Measurements from ENCODE around the gene DGKH.

Gene DGKH

DNA sequence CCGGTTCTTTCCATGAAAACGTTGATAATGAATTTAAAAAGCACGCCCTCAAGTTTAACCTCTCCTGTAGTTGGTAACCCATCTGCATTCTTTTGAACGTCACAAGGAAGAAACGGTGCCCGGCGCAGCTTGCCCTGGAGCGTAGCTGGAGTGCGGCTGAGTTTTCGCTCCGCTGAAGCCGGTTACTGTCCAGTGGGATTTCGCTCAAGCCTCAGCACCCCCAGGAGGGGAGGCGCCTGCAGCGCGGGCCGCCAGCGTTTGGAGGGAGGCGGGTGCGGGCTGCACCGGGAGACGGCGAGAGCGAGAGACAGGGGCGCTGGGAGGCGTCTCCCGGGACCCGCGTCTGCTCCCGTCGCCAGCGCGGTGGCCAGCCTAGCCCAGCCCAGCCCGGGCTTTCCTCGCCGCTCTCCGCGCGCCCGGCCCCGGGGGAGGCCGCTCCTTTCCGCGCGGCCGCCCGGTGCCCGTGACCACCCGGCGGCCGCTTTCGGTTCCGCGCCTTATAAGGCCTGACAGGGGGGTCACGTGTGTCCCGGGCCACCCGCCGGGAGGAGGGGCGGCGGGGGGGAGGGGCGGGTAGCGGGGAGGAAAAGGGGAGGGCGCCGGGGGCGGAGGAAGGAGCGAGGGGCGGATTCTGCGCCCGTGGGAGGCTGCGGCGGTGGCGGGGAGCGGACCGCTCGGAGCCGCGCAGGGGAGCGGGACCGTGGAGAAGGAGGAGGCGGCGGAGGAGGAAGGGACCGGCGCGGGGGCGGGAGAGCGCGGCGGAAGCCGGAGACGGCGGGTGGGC lies 8.3 kb upstream of the DGKH start:
- in situ Hi-C loops (cut with HindIII; ENCODE audit: low sequenced_read_pairs), result loop anchor here (25.0 kb wide), 1 partner anchor 378 kb away; no protein-coding TSS in a partner anchor

DNA sequence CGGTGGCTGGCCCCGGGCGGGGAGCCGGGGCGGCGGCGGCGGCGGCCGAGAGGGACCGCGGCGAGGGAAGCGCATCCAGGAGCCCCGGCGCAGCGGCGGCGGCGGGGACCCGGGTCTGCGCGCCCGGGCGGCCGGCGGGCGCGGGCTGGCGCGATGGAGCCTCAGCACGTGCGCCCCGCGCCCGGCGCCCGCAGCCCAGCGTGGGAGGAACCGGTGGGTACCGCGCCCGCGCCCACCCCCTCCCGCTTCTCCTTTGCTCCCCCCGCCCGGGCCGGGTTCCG lies 7.8 kb upstream of the DGKH start:
- in situ Hi-C loops (cut with HindIII; ENCODE audit: low sequenced_read_pairs), result loop anchor here (25.0 kb wide), 1 partner anchor 378 kb away; no protein-coding TSS in a partner anchor

DNA sequence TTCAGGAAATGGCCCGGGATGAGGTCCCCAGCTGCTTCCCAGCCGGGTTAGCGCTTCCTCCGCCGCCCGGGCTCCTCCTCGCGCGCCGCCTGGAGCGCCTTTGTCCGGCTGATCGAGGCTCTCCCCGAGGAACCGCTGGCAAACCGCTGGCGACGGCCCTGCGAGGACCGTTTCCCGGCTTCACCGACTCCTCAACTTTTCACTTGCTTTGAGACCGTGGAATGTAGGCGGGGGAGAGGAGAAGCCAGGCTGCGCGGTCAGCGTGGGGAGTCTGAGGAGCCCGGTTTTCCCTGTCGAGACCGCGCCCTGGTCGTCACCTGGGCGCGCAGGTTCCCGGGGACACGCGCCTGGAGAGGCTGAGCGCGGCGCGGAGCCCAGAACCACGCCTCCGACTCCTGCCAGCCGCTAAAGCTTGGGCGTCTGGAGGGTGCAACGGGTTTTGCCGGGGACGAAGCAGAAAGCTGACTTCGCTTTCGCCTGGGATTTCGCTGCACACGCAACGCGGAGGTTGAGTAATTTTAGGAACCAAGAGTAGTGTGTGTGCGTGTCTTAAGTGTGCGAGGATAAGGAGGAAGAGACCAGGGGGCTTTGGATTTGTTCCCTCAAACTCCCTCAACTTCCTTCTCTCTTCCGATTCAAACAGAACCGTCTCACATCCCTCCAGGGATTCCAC lies 7.3 kb upstream of the DGKH start:
- in situ Hi-C loops (cut with HindIII; ENCODE audit: low sequenced_read_pairs), result loop anchor here (25.0 kb wide), 1 partner anchor 379 kb away; no protein-coding TSS in a partner anchor

DNA sequence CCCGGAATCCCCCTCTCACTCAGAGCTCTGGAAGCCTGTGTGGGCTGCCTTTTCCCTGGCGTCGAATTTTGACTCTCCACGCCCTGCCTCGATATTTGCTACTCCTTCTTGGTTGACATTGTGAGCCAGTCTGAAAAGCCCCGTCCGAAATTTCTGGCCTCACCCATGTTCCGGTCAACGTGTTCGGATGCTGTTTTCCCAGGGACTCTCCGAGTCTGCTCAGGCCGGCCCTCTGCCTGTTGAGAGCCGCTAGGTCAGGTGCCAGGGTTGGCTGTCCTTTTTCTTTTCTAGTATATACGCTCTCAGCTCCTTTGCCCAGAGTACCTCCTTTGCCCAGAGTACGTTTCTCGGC lies 6.8 kb upstream of the DGKH start:
- in situ Hi-C loops (cut with HindIII; ENCODE audit: low sequenced_read_pairs), result loop anchor here (25.0 kb wide), 1 partner anchor 379 kb away; no protein-coding TSS in a partner anchor

DNA sequence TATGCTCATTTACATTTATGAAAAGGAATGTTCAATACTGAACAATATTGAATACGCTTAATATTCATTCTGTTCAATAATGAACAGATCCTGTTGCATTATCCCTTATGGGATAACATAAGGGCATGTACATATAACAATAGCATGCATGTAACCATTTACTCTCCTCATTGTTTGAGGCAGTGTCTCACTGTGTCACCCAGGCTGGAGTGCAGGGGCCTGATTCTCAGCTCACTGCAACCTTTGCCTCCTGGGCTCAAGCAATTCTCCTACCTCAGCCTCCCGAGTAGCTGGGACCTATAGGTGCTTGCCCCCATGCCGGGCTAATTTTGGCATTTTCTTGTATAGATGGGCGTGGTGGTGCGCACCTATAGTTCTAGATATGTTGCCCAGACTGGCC lies 4.8 kb upstream of the DGKH start:
- in situ Hi-C loops (cut with HindIII; ENCODE audit: low sequenced_read_pairs), result loop anchor here (25.0 kb wide), 1 partner anchor 381 kb away; no protein-coding TSS in a partner anchor

DNA sequence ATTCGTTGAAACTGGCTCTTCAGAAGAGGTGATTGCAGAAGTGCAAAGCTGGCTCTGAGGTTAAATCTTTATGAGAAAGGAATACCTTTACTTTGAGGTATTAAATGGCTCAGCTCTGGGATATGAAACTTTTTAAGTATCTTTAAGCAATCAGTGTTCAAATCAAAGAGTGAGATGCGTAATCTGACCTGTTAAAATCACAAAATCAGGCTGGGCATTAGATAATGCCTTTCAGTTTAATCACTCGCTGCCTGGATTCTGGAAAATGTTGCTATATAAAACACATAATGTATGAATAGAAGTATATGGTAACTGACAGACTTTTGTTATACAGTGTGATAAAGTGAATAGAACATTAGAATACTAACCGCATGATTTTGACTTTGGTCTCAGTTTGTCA lies 2.0 kb upstream of the DGKH start:
- in situ Hi-C loops (cut with HindIII; ENCODE audit: low sequenced_read_pairs), result loop anchor here (25.0 kb wide), 1 partner anchor 384 kb away; no protein-coding TSS in a partner anchor

DNA sequence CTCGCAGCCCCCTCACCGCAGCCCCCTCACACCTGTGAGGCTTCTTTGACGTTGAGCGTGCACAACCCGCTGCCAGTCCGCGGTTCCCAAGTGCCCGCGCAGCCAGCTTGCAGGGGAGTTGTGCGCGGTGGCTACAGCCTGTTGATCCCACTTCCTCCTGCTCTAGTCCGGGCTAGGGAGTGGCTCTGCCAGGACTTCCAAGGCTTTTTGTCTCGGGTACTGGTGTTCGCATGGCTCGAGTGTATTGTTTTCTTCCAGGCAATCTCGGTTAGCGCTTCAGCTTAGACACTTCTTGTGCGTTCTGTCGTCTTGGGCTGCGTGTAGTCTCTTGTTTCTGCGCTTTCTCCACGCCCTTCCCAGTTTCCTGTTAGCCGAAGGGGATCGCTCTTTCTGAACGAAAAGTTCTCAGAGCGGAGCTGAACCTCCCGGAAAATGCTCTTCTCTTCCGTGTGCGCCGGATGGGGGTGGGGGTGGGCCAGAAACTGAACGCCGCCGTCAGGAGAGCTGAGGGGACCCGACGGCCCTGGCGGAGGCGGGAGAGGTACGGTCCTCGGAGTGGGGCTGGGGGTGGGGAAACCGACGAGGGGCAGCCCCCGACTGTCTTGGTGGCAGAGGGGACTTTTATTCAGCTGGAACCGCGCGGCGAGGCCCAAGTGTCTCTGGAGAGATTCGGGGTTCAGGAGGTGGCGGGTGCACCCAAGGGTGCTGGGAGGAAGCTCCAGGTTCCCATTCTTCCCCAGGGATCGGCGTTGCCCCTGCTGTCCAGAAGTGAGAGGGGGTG lies 697 bp upstream of the DGKH start:
- in situ Hi-C loops (cut with HindIII; ENCODE audit: low sequenced_read_pairs), result loop anchor here (25.0 kb wide), 1 partner anchor 385 kb away; no protein-coding TSS in a partner anchor

DNA sequence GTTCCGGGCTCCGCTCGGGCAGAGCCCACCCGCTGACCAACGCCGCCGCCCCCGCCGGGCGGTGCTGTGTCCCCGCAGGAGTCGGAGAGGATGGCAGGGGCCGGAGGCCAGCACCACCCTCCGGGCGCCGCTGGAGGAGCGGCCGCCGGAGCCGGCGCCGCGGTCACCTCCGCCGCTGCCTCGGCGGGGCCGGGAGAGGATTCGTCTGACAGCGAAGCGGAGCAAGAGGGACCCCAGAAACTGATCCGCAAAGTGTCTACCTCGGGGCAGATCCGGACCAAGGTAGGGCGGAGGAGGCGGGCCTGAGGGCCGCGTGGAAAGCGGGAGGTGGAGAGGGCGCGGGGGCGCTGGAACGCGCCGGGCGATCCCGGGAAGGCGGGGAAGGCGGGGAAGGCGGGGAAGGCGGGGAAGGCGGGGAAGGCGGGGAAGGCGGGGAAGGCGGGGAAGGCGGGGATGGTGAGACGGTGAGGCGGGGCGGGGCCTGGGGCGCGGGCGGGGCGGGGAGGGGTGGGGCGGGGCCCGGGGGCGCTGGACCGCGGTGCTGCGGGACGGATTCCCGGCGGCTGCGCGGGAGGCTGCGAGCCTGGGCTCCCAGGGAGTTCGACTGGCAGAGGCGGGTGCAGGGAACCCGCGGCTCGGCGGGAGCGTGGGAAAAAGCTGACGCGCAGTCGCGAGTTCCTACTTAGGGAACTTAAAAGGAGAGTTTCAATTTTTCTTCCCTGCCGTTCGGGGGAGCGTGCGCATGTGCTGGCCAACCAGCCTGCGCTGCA lies 421 bp downstream of the DGKH start:
- in situ Hi-C loops (cut with HindIII; ENCODE audit: low sequenced_read_pairs), result loop anchor here (25.0 kb wide), 1 partner anchor 387 kb away; no protein-coding TSS in a partner anchor

DNA sequence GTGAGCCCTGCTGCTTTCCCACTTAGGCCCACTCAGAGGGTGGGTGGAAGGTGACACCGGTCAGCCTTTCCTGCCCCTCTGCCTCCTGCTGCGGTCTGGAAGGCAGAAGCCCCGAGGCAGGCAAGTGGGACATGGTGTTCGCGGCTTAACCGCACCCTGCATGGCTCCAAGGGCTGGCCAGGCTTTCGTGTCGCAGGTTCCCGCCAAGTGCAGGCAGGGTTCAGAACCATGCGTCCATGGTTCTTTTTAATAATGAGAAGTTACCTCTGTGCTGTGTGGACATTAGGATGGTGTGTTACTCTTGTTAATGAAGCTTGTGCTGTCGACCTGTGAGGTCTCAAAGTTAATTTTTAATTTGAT lies 986 bp downstream of the DGKH start:
- in situ Hi-C loops (cut with HindIII; ENCODE audit: low sequenced_read_pairs), result loop anchor here (25.0 kb wide), 1 partner anchor 387 kb away; no protein-coding TSS in a partner anchor

DNA sequence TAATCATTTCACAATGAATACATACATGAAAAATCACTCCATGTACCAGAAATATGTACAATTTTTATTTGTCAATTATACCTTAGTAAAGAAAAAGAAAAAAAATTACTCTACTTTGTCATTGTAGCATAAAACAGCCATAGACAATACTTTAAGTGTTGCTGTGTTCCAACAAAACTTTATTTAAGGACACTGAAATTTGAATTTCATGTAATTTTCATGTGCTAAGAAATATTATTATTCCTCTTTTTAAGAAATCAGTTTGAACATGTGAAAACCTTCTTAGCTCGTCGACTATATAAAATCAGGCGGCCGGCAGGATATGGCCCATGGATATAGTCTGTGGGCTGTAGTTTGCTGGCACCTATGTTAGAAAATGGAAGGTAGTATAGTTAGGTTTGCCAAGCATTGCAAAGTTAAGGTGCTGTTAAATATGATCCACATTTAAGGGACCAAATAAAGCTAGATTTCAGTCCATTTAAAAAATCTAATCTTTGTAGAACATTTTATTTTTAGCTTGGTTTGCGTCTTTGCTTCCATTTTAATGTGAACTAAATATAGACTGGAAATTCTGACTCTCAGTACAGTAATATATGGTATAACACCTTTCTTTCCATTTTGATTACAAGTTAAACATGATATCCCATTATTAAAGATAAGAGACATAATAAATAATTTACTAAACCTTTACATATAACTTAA lies 6.5 kb downstream of the DGKH start:
- in situ Hi-C loops (cut with HindIII; ENCODE audit: low sequenced_read_pairs), result no loop called here

DNA sequence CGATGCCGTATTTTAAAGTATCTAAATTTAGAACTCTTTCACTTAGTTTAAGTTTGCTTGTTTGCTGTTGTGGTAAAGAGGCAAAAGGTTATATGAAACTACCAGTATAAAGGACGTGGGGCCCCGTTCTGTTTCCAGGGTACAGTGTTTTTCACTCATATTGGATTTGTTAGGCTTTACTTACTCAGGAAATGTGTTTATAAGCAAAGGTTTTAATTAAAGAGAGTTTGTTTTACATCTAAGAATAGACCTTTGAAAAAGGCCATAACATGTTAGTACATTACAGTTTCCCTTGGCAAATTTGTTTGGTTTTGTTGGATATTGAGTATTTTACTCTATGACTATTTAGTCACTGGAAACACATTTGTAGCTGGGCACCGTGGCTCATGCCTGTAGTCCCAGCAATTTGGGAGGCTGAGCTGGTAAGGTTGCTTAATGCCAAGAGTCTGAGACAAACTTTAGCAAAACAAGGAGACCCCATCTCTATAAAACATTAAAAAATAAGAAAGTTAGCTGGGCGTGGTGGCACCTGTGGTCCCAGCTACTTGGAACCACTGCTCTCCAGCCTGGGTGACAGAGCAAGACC lies 7.1 kb downstream of the DGKH start:
- in situ Hi-C loops (cut with HindIII; ENCODE audit: low sequenced_read_pairs), result no loop called here

DNA sequence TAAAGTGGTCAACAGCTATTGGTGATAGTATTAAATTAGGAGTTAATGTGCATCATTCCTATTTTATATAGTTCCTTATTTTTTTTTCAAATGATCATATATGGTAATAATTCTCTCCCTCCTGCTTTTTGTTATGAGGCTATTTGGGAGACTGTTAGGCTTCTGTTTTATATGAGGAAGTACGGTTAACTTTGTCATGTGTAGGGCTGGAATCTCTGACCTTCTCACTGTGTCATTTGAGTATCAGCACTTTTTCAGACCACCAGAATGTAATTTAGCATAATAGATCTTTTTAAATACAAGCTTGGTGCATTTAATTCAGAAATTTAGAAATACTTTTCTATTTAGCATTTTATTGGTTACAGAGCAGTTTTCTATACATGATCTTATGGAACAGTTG lies 7.7 kb downstream of the DGKH start:
- in situ Hi-C loops (cut with HindIII; ENCODE audit: low sequenced_read_pairs), result no loop called here

DNA sequence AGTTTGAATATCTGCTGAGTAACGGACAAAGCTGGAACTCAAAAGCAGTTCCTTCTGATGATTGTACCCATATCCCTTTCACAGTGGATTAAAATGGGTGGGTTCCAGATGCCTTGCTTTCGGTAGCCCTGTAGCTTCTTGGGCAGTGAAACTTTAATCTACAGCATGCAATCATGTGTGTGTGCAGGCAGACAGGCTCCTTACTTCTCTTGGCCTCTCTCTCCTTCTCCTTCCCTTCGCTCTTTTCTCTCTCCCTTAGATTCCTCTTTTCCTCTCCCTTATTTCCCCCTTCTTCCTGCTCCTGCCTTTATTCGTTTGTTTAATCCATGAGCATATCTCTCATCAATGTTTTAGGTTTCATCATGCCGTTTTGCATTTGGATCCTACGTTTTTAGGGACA lies 8.1 kb downstream of the DGKH start:
- in situ Hi-C loops (cut with HindIII; ENCODE audit: low sequenced_read_pairs), result no loop called here

DNA sequence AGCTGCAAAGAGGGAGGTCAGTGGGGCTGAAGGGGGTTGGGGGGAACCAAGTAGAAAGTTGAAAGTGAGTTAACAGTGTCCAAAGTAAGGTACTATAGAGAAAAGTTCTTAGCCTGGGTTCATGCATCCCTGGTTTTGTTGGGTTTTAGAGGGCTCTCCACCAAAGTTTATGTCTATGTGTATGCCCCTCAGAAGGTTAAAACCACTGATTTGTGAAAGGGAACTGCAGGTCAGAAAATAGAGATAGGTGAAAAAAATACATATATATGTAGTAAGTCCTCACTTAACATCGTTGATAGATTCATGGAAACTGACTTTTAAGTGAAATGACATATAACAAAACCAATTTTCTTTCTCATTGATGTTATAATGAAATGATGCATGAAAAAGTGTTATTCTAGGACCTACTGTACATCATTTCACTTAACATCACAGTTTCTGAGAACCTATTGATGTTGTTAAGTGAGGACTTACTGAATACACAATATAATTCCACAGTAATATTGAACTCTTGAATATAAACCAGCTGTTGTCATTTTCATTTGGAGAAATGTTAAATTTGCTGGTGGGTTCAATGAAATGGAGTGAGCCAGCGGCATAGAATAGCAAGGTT lies 9.6 kb downstream of the DGKH start:
- in situ Hi-C loops (cut with HindIII; ENCODE audit: low sequenced_read_pairs), result no loop called here

DNA sequence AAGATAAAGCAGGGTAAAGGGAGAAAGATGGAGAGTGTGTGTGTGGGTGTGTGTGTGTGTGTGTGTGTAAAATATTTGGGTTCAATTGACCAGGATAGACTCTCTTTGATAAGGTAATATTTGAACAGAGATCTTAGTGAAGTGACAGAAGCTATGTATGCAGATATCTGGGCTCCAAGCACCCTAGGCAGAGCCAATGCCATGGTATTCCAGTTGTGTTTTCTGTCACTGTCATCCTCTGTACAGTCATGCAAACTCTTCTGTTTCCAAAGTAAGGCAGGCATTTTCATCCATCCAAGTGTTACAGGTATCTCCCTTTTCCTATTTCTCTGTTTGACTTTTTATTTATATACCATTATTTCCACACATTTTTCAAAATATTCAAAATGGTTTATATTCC lies 13.5 kb downstream of the DGKH start:
- in situ Hi-C loops (cut with HindIII; ENCODE audit: low sequenced_read_pairs), result no loop called here

DNA sequence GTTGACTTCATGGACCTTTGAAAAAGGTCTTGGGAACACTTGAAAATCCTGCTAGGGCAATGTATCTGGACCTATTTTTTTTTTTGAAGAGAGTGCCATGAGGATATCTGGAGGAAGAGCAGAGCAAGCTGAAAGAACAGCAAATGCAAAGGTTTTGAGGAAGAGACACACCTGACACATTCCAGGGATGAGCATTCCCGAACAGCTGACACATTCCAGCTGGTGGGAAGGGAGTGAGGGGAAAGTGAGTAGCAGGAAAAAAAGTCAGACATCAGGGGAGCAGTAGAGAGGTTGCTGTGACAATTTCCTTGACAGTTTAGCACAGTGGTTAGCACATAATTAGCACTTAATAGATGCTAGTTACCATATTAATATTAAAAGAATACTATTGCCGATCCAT lies 14.7 kb downstream of the DGKH start:
- in situ Hi-C loops (cut with HindIII; ENCODE audit: low sequenced_read_pairs), result no loop called here

DNA sequence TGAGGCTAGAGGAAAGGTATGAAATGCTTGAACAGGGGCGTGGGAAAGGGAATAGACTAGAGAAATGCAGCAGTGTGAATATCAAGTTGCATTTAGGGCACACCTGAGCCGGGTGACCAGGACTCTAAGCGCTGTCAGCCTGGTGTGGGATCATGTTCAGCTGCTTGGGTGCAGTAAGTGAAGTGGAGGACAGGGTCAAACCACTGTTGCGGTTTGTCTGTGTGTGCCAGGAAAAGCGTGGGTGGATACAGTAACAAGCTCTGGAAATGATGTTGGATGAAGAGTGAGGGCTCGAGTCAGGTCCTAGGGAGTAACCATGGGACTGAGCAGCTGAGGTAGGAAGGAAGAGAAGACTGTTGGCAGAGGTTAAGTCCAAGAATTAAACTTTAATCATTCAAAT lies 15.8 kb downstream of the DGKH start:
- in situ Hi-C loops (cut with HindIII; ENCODE audit: low sequenced_read_pairs), result no loop called here

DNA sequence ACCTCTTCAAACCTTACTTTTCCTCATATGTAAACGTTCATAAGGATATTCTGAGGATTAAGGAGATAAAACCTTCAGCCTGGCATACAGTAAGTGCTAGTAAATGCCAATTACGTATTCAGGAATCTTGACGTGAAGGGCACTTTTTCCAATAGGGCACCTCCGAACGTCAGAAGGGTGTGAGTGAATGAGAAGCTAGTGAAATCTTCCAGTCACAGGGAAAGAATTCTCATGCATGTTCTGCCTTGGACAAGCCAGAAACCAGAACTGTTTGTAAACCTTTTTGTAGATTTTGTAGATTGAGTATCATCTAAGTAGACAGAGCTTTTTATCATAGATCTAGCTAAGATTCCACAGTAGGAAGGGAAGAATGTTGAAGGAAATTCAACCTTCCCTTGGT lies 16.5 kb downstream of the DGKH start:
- in situ Hi-C loops (cut with HindIII; ENCODE audit: low sequenced_read_pairs), result no loop called here

DNA sequence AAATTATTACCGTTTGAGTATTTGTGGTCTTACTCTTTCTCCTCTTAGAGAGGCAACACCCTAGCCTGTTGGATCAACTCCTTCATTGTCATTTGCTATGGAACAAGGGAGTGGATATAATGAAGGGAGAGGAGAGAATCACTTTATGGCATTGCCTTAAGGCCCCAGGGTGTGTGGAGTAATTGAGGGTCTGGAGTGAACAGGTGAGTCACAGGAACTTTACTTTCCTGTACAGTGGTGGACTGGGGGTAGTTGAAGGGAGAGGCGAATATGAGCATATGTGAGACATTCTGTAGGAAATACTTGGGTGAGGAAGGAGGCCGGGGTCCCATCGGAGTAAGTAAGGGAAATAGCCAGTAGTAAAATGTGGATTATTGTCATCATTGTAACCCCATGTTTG lies 17.0 kb downstream of the DGKH start:
- in situ Hi-C loops (cut with HindIII; ENCODE audit: low sequenced_read_pairs), result no loop called here

All from endothelial cell of hepatic sinusoid (primary cell).